Measurements from ENCODE around the gene ZNF808.
"Not testable (repeated sequence)": the region's sequence is repeated elsewhere in the genome, so short reads cannot be mapped to it uniquely, and the experiment has no call there.

Gene ZNF808

DNA sequence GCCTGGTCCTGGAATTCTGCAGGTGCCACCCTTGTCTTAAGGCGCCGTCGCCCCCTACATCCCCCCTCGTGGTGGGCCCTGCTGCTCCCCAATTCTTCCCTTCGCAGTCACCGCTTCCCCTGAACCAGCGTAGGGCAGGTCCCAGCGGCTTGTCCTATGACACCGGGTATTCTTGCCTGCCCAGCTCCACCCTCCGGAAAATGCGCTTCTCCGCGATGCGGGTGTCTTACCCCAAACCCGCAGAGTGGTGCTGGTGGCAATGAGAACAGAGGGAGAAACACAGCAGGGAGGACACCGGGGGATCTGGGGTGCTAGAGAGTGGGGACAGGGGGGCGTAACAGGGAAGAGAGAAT, 9.0 kb downstream of the ZNF808 start:
- DNase-seq, result peak; percentile 45

DNA sequence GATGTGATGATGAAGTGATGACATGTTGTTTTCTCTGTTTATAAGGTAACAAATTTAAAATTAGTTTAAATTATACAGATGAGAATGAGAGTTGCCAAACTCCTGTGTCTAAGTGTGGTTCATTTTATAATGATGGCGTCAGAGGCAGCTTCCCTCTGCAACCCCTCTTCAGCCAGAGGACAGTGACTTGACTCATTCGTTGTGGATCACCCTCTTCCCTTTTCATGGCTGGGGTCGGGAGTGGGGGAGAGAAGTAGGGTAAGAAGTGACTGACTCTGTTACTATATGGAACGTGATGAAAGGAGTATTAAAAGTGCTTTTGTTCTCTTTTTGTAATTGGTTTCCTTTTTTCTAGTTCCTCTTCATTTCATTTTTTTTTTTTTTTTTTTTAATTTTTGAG, 11.3 kb downstream of the ZNF808 start:
- DNase-seq, result not testable (repeated sequence)

DNA sequence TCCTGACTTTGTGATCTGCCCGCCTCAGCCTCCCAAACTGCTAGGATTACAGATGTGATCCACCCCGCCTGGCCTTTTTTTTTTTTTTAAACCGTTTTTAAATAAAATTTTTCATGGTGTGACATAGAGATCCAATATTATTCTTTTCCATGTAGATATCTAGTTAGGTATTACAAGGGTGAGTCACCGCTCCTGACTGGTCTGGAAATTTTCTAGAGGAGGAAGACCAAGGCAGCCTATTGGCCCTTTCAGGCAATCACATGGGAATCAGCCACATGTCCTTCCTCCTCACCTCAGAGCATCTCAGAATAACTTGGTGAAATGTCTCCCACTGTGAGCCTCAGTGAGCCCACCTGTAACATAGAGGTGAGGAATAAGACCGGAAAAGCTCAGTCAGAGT, 13.7 kb downstream of the ZNF808 start:
- DNase-seq, result not testable (repeated sequence)

DNA sequence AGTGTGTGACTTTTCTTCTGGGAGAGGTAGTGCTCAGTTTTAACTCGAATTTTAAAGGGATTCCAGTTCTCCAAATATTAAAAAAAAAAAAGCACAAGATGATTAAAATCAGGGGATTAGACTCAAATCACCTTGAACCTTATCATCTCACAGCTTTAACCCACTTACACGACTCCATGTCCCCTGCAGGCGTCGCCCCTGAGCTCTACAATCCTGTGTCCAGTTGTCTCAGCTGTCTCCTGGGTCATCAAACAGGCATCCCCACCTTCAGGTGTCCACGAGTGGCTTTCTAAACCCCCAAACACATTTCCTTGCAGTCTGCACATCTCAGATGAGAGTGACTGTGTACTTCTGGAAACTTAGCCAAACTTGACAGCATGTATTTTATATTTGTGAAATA, 14.1 kb downstream of the ZNF808 start:
- no peak for DNase-seq

DNA sequence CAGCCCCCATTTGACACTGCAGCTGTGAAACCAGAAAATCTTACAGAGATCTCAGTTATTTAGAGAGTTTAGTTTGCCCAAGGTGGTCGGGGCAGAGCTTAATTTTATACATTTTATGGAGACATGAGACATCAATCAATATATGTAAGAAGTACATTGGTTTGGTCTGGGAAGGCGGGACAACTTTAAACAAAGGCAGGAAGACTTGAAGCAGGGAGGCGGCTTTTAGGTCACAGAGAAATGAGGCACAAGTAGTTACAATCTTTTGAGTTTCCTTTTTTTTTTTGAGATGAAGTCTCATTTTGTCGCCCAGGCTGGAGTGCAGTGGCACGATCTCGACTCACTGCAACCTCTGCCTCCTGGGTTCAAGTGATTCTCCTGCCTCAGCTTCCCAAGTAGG, 15.1 kb downstream of the ZNF808 start:
- not testable (repeated sequence) for DNase-seq

DNA sequence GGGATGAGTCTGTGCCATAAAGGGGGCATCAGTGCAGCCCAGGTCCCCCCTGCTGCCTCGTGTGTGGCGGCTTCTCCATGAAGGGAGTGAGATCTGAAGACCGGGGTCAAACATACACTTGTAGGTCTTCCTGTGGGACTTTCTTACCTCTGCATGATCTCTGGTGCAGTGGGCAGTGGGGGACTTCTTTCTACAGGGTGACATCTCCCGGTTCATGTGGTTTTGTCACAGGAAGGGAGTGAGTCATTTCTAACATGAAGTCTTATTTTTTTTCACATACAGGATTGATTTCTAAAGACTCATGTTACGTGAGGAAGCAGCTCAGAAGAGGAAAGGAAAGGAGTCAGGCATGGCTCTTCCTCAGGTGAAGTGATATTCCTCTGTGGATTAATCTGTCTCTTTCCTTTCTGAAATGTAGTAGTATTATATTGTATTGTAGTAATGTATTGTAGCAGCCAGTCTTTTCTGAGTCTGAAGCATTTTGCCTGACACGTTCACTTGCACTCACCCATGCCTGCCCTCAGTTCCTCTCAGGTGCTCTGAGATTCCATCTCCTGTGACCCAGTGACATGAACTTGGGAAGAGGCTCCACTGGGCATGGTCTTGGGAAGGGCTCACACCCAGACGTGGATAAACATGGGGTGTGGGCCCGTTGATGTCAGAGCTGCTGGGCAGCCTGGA, 15.7 kb downstream of the ZNF808 start:
- peak; percentile 50 for DNase-seq

DNA sequence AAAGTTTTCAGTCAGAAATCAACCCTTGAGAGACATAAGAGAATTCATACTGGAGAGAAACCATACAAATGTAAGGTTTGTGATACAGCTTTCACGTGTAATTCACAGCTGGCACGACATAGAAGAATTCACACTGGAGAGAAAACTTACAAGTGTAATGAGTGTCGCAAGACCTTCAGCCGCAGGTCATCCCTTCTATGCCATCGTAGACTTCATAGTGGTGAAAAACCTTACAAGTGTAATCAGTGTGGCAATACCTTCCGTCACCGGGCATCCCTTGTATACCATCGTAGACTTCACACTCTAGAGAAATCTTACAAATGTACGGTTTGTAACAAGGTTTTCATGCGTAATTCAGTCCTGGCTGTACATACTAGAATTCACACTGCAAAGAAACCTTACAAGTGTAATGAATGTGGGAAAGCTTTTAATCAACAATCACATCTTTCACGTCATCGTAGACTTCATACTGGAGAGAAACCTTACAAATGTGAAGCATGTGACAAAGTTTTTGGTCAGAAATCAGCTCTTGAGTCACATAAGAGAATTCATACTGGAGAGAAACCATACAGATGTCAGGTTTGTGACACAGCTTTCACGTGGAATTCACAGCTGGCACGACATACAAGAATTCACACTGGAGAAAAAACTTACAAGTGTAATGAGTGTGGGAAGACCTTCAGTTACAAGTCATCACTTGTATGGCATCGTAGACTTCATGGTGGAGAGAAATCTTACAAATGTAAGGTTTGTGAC, 26.9 kb downstream of the ZNF808 start:
- DNase-seq, result no peak

DNA sequence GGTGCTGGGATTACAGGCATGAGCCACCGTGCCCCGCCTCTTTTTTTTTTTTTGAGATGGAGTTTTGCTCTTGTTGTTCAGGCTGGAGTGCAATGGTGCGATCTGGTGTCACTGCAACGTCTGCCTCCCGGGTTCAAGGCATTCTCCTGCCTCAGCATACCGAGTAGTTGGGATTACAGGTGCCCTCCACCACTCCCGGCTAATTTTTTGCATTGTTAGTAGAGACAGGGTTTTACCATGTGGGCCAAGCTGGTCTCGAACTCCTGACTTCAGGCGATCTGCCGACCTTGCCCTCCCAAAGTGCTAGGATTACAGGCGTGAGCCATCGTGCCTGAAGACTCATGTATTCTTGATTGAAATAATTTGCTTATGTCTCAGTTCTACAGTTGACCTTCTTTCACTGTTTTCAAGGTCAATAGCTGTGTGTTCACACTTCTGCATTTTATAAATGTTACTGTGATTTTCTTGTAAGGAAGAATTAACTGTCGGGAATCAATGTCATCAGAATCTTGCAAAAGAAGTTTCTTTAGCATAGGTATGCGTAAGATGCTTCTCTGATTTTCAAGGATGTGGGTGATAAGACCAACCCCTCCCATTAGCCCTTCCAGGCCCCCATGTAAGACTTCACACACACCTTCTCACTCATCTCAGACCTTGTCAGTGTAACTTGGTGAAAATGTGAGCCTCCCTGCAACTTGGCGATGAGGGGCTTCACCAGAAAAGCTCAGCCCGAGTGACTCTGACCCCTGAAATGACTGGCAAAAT, 29.9 kb downstream of the ZNF808 start:
- no peak for DNase-seq

DNA sequence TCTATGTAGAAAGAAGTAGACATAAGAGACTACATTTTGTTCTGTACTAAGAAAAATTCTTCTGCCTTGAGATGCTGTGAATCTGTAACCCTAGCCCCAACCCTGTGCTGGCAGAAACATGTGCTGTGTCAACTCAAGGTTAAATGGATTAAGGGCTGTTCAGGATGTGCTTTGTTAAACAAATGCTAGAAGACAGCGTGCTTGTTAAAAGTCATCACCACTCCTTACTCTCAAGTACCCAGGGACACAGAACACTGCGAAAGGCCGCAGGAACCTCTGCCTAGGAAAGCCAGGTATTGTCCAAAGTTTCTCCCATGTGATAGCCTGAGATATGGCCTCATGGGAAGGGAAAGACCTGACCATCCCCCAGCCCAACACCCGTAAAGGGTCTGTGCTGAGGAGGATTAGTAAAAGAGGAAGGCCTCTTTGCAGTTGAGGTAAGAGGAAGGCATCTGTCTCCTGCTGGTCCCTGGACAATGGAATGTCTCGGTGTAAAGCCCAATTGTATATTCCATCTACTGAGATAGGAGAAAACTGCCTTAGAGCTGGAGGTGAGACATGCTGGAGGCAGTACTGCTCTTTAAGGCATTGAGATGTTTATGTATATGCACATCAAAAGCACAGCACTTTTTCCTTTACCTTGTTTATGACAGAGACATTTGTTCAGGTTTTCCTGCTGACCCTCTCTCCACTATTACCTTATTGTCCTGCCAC, 31.4 kb downstream of the ZNF808 start:
- DNase-seq, result not testable (repeated sequence)

DNA sequence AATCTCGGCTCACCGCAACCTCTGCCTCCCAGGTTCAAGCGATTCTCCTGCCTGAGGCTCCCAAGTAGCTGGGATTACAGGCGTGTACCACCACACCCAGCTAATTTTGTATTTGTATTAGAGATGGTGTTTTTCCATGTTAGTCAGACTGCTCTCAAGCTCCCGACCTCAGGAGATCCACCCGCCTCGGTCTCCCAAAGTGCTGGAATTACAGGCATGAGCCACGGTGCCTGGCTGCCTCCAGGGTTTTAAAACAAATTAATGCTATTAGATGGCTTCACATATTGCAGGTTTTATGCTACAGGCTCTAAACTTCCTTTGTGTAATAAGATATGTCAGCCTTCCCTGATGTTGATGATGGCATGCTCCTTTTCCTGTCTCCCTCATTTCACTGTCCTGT, 34.1 kb downstream of the ZNF808 start:
- DNase-seq, result not testable (repeated sequence)

DNA sequence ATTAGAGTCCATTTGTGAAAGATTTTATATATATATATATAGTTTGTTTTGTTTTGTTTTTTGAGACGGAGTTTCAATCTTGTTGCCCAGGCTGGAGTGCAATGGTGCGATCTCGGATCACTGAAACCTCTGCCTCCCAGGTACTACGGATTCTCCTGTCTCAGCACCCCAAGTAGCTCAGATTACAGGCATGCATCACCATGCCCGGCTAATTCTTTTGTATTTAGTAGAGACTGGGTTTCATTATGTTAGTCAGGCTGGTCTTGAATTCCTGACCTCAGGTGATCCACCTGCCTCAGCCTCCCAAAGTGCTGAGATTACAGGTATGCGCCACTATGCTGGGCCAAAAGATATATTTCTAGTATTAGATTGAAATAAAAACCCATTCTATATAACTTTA, 38.7 kb downstream of the ZNF808 start:
- DNase-seq, result no peak

DNA sequence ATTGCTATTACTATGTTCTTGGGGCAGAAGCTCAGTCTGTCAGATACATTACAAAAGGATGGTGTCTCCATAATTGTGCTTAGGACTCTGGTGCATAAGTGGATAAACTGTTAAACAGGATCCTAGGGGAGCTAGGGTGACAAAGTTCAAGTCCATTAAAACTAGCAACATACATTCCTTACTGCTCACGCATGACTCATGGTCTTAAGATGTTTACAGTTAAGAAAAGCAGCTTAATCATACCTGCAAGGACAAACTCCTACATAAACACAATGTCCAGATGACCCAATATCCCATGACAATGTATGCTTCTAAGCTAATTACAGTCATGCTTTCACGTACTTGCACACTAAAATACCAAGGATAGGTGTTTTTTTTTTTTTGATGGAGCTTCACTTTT, 39.1 kb downstream of the ZNF808 start:
- no peak for DNase-seq

DNA sequence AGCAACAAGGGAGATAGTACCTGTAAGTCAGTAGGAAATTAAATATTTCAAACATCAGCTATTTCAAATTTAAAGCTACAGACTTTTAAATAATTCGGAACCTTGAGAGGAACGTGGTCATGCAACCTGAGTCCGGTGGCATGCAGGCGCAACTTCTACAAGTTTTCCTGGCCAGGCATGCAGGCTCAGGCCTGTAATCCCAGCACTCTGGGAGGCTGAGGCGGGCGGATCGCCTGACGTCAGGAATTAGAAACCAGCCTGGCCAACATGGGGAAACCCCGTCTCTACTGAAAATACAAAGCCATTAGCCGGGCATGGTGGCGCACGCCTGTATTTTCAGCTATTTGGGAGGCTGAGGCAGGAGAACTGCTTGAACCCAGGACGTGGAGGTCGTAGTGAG, 40.5 kb downstream of the ZNF808 start:
- DNase-seq, result no peak

DNA sequence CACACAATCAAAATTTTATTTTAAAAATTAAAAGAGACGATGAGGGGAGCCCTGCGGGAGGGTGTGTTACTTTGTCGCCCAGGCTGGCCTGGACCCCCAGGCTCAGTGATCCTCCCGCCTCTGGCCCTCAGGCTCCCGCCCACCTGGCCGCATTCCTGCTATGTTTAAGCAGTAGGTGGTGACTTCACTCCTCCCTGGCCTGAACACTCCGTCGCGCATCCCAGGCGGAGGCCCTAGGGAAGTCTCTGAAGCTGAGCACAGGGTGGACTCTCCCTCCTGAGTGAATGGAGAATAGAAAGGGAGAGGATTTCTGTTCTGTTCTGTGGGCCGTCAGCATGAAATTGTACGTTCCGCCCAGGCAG, 42.2 kb downstream of the ZNF808 start:
- not testable (repeated sequence) for DNase-seq

DNA sequence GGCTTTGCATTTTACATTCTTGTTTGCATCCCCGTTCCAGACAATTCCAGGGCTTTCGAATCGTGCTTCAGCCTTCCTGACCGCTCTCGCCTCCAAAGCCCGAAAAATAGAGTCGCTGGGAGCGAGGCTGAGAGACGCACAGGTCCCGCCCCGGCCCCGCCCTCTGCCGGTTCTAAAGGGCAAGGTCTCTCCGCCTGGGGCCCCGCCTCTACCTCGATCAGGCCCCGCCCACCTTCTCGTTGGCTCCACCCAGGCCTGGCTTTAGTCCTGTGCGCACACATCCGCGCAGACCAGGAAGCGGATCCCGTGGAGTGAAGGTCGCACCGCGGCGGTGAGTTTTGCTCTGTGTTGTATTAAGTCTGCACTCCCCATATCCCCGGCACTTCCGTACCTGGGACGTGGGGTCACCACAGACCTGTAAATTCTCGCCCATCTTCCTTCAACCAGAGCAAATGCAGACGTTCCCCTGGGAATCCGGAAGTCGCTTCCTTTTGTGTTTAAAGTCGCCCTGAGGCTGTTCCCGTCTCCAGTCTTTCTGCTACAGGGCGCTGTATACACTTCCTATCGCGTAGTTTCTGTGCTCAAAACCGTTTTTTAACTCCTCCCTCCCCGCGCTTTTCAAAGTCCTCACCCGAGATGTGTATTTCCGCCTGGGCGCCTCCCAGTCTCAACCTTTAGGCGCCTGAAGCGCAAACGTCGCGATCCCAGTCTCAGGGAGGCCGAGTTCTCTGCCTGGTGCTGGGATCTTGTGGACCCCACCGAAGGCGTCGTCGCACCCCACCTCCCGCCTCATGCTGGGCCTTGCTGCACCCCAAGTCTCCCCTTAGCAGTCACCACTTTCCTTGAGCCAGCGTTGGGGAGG, 42.8 kb downstream of the ZNF808 start, which contains the start of gene ZNF701:
Gene ZNF701, plus strand, starts transcription at position 288 of the 862 bp plus-strand sequence. CDS start 3,861 bp downstream, outside the sequence.
- DNase-seq, result peak; percentile 96

DNA sequence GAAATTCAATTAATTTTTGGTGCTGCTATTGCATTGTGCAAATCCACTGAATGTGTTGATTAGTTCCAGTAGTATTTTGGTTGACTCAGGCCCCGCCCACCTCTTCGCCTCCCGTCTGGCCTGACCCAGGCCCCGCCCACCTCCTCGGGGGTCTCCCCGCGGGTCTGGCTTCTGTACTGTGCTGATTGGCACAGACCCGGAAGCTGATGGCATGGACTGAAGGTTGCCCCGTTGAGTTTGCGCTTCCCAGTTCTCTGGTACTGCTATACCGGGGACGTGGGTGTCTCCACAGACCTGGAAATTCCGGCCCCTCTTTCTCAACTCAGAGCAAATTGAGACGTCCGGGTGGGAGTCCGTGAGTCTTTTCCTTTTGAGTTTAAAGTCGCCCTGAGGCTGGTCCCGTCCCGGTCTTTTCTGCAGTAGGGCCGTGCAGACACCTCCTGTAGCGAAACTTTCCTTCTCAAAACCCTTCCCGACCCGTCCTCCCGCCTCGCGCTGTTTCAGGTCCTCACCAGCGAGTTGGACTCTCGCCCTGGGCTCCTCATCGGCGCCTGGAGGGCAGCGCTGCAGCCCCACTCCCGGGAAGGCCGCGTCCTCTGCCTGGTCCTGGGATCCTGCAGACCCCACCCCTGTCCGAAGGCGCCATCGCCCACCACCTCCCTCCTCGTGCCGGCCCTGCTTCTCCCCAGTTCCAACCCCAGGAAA, 57.4 kb downstream of the ZNF808 start:
- no peak for DNase-seq

DNA sequence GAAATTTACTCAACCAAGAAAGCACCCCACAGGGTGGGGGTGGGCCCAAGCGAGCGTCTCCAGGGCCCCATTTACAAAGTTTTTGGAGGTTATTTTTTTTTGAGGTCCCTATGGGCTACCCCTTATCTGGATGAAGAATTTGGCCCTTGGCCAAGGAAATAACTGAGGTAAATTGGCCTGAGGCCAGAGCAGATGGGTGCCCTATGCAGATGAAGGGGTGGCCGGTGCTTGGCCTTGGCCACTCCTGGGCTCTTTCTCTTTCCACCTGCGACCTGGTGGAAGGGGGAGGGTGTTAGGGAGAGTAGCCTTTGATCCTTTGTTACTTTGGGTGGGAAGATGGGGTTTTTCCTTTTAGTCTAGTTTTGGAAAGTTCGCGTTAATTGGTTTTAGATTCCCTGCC, 58.1 kb downstream of the ZNF808 start:
- no peak for DNase-seq

DNA sequence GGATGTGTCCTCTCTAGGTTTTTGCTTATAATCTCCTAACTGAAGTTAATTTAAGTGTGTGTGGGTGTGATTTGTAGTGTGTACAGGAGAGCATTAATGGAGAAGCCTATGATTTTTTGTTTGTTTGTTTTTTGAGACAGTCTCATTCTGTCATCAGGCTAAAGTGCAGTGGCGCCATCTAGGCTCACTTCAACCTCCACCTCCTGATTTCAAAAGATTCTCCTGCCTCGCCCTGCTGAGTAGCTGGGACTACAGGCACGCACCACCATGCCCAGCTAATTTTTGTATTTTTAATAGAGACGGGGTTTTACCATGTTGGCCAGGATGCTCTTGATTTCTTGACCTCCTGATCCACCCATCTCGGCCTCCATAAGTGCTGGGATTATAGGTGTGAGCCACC, 63.3 kb downstream of the ZNF808 start:
- DNase-seq, result peak; percentile 9

DNA sequence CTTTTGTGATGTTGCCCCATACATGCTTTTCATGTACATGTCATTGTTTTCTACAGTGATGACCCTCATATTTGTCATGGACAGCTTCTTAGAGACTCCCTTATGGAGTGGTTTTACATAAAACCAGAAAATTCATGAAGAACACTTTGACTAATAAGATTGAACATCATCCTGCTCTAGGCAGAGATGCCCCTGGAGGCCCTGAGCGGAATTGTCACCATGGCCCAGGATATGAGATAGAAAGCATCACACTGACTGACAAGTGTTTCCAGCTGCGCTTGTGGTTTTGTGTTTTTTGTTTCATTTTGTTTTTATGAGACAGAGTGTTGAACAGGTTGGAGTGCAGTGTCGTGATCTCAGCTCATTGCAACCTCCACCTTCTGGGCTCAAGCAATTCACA, 64.8 kb downstream of the ZNF808 start:
- DNase-seq, result no peak

DNA sequence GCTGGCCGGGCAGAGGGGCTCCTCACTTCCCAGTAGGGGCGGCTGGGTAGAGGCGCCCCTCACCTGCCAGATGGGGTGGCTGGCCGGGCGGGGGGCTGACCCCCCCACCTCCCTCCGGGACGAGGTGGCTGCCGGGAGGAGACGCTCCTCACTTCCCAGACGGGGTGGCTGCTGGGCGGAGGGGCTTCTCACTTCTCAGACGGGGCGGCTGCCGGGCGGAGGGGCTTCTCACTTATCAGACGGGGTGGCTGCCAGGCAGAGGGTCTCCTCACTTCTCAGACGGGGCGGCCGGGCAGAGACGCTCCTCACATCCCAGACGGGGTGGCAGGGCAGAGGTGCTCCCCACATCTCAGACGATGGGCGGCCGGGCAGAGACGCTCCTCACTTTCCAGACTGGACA, 66.0 kb downstream of the ZNF808 start:
- DNase-seq, result not testable (repeated sequence)

DNA sequence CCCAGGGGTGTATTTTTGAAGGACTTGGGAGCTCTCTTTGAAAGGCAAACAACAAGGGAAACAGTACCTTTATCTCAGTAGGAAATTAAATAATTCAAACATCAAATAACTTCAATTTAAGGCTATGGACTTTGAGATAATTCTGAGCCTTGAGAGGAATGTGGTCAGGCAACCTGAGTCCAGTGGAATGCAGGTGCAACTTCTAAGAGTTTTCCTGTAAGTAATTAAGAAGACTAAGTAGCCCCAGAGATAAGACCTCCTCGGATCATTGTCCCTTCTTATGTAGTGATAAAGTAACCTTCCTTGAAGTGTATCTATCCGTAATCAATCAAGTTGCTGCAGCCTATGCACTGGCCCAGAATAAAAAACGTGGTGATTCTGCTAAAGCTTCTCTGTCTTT, 71.8 kb downstream of the ZNF808 start:
- no peak for DNase-seq

DNA sequence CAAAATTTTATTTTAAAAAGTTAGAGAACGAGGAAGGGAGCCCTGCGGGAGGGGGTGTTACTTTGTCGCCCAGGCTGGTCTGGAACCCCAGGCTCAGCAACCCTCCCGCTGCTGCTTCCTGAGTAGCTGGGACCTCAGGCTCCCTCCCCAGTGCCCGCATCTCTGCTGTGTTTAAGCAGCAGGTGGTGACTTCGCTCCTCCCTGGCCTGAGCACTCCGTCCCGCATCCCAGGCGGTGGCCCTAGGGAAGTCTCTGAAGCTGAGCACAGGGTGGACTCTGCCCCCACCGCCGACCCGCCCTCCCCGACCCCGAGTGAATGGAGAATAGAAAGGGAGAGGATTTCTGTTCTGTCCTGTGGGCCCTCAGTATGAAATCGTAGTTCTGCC, 73.2 kb downstream of the ZNF808 start:
- DNase-seq, result no peak

Measured in CD4-positive, alpha-beta T cell treated with Interleukin-12 subunit alpha and Interleukin-12 subunit beta, for 1 hour (primary cell).